Fibroblast of the aortic adventitia (primary cell): ENCODE results near the gene SEMA6B. TPM values are rescaled to one million over a fixed set of nuclear protein-coding genes. Genes with fewer than 3 reads are reported as not detected.

Experiments used
- DNase-seq: peaks from one replicate; pipeline ENCODE4 v3.0.0-alpha.2; 2010; ENCODE audit warnings: low read depth
- H3K4me3 ChIP-seq: 2 replicates; pipeline ENCODE4 v1.5.1; 2011; ENCODE audit warnings: low read depth, mild to moderate bottlenecking, control low read depth, low read length, moderate library complexity
- total RNA-seq: library from RNA; depleted of rRNA; stranded (reverse); fragments of >200 nt; gene quantifications from 2 replicates; pipeline ENCODE4 v1.2.3, GENCODE V29; 2012; ENCODE audit warnings: low replicate concordance
- TF ChIP-seq, protein P1 (sequence below): IDR thresholded peaks from 2 replicates; pipeline ENCODE4 v1.5.1; 2011; ENCODE audit warnings: mild to moderate bottlenecking, low read length, control low read depth, inconsistent platforms; ENCODE audit not compliant: insufficient read depth

The SEMA6B gene
- total RNA-seq, 1 donor, result 0.72 TPM

DNA sequence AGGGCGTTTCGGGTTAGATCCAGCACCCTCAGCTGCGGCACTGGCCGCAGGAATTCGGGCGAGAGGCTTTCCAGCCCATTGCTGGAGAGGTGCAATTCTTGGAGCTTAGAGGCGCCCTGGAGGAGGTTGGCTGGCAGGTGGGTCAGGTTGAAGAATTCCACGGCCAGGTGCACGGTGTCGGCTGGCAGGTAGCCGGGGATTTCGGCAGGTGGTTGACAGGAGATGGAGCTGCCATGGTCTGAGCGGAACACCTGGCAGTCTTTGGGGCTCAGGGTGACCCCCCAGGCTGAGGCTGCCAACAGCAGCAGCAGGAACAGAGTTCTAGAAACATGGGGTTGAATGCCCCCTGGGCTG is 20.9 kb downstream of the SEMA6B start:
- no peak for DNase-seq
- H3K4me3 ChIP-seq, result no peak overlapping the region
- TF ChIP-seq, protein P1, sequence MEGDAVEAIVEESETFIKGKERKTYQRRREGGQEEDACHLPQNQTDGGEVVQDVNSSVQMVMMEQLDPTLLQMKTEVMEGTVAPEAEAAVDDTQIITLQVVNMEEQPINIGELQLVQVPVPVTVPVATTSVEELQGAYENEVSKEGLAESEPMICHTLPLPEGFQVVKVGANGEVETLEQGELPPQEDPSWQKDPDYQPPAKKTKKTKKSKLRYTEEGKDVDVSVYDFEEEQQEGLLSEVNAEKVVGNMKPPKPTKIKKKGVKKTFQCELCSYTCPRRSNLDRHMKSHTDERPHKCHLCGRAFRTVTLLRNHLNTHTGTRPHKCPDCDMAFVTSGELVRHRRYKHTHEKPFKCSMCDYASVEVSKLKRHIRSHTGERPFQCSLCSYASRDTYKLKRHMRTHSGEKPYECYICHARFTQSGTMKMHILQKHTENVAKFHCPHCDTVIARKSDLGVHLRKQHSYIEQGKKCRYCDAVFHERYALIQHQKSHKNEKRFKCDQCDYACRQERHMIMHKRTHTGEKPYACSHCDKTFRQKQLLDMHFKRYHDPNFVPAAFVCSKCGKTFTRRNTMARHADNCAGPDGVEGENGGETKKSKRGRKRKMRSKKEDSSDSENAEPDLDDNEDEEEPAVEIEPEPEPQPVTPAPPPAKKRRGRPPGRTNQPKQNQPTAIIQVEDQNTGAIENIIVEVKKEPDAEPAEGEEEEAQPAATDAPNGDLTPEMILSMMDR, result no peak

DNA sequence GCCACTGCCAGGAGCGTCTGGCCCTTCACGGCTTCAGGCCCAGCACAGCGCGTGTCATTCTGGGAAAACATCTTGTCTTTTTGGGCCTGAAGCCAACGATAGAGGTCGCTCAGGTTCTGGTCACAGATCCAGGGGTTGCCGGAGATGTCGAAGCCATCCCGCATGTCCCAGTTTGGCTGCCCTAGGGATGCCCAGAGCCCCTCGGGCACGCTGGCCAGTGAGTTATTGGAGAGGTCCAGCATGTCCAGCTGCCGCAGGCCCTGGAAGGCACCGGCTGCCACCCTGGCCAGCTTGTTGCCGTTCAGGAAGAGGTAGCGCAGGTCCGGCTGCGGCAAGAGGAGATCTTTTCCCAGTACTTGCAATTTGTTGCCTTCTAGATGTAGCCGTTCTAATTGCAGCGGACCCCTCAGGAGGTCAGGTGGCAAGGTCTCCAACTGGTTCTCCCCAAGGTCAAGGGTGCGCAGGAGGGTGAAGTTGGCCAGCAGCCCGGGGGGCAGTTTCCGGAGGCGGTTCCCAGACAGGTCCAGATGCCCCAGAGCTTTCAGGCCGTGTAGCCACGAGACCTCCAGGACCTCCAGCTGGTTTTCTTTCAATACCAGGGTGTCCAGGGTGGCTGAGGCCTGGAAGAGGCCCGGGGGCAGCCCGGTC is 21.4 kb downstream of the SEMA6B start:
- no peak overlapping the region for H3K4me3 ChIP-seq
- TF ChIP-seq, protein P1, result no peak
- DNase-seq, result no peak

DNA sequence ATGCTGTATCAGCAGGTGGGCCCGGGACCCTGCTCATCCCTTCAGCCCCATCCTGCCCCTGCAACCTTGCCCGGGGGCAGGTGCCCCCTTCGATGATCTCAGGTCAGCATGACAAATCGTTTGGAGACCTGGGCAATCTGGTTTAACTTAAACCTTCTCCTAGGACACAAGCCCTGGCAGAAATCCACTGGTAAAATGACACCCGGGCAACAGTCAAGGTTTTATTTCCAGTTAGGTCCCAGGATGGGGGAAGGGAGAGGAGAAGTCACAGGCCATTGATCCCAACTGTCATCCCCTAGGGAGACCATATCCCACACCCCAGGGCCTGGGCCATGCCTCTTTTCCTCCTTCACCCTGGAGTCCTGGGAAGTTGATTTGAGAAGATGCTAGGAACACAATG is 22.7 kb downstream of the SEMA6B start:
- no peak overlapping the region for H3K4me3 ChIP-seq
- TF ChIP-seq, protein P1, result no peak
- no peak for DNase-seq

DNA sequence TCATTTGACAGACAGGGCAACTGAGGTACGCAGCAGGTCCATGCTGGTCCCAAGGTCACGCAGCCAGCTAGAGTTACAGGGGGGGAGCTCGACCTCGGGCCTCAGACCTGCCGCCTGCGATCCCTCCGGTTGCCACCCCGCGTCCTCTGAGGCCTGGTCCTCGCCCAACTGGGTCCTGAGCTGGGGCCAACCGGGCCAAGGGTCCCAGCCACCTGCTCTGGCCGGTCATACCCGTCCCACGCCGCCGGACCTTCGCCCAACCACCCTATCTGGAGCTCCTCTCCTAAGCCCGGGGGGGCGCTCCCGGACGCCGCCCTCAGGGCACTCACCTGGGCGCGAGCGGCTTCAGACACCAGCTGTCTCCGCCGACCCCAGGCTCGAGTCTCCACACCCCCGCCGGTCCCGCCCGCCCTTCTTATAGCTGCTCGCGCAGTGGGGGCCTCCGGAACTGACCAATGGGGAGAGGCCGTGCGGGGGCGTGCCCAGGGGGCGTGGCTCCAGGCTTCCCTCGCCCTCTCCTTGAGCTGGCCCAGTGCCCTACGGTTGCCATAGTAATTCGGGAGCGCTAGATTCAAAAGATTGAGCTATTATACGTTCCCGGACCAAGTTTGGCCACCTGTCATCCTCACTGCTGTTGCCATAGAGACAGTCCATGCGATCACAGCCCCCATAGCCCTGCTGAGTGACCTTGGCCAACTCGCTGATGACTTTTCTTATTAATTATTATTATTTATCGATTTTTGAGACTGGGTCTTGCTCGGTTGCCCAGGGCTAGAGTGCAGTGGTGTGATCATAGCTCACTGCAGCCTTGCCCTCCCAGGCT is 24.4 kb downstream of the SEMA6B start, which contains the start of gene PLIN5:
Gene PLIN5 (minus strand): TSS at position 389 of the 823 bp plus-strand sequence. CDS start 1,150 bp downstream, outside the sequence.
- no peak within 1 kb of the TSS for H3K4me3 ChIP-seq
- TF ChIP-seq, protein P1, result no peak
- DNase-seq, result peak; percentile 22

DNA sequence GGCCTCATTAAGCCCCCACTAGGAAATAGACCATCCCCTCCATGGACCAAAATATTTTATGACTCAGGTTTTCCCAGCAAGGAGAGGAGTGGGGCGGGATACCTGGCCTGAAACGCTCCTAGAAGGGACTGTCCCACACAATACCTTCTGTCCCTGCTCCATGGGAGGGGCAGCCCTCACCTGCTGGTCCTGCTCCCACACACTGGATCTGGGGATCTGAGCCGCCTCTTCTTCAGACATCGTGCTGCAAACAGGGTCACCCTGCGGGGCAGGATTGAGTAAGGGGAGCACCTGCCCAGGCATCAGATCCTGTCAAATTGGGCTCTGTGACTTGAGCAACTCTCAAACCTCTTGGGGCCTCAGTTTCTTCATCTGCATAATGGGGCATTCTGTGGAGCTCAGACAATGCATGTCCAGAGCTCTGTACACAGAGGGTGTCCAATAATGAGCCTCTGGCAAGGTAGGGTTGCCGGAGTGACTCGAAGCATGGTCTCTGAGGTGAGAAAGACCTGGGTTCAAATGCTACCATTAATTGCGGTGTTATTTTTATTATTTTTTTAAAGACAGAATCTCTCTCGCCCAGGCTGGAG is 25.6 kb downstream of the SEMA6B start:
- no peak overlapping the region for H3K4me3 ChIP-seq
- TF ChIP-seq, protein P1, result no peak
- DNase-seq, result no peak

DNA sequence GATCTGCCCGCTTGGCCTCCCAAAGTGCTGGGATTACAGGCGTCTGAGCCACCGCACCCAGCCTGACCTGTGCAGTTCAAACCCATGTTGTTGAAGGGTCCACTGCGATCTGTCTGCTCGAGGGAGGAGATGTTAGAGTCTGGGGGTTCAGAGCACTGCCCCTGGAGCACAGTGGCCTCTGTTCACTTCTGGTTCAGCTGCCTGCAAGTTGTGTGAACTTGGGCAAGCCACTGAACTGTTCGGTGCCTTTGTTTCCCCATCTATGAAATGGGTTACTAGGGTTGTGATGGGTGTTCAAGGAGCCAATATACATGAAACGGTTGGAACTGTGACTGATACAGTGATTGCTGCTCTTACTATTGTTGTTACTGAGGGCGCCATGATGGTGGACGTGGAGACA is 26.1 kb downstream of the SEMA6B start:
- H3K4me3 ChIP-seq, result no peak overlapping the region
- DNase-seq, result no peak
- TF ChIP-seq, protein P1, result no peak
